ENCODE measurements around the gene ZRANB2. TPM values are rescaled to one million over a fixed set of nuclear protein-coding genes. Genes with fewer than 3 reads are reported as not detected.
A peak's percentile ranks its signal among the peaks of the same experiment; 100 is the strongest.

Gene ZRANB2
- total and polyA plus RNA-seq, 11 donors, result 24.6 to 56.6 (median 48.6) TPM

GRCh38 chr1:71054281-71054731, 26.5 kb downstream of the ZRANB2 start:
- H3K4me1 ChIP-seq, result no peaks in the 10 kb centered on the region
- peak in 2 of 4 donors; percentile 35 to 68 for ATAC-seq
- DNase-seq, result peak in 1 of 5 donors; percentile 55
- intact Hi-C loops (cut with DNase I), result loop anchor here in 3 of 10 donors (5.0 to 10.0 kb wide), 3 partner anchors 372 to 620 kb away; no protein-coding TSS in a partner anchor
- no peak for TF ChIP-seq POLR2A (IDR thresholded peaks at IDR 0.05)
- no peak for TF ChIP-seq CTCF (IDR thresholded peaks at IDR 0.05)
- H3K27me3 ChIP-seq, result peaks cover 0 to 10% (median 0%) of the 10 kb centered on the region in 9 donors
- 76 to 80% (median 78%) methylated on average over 8 to 15 of the region's 15 CpGs for WGBS, 4 donors
- H3K27ac ChIP-seq, result no peak overlapping the region
- peaks cover 0 to 31% (median 12%) of the 10 kb centered on the region in 9 donors for H3K36me3 ChIP-seq
- no peak overlapping the region for H3K4me3 ChIP-seq
- no peaks in the 10 kb centered on the region for H3K9me3 ChIP-seq

GRCh38 chr1:71053758-71054157, 27.1 kb downstream of the ZRANB2 start:
- Histone ChIP-seq H3K4me3 (no peak overlapping the region), H3K27ac (no peak overlapping the region), H3K9me3 (no peaks in the 10 kb centered on the region), H3K4me1 (no peaks in the 10 kb centered on the region), H3K27me3 (peaks cover 0 to 16% (median 0%) of the 10 kb centered on the region in 9 donors), H3K36me3 (peaks cover 0 to 25% (median 7%) of the 10 kb centered on the region in 9 donors)
- WGBS, 4 donors, result 67 to 77% (median 71%) methylated on average over 4 to 7 of the region's 7 CpGs
- peak in 2 of 4 donors; percentile 12 to 24 for ATAC-seq
- DNase-seq, result no peak
- no peak for TF ChIP-seq POLR2A (IDR thresholded peaks at IDR 0.05)
- no peak for TF ChIP-seq CTCF (IDR thresholded peaks at IDR 0.05)
- intact Hi-C loops (cut with DNase I), result loop anchor here in 3 of 10 donors (5.0 to 10.0 kb wide), 3 partner anchors 371 to 619 kb away; no protein-coding TSS in a partner anchor

DNA sequence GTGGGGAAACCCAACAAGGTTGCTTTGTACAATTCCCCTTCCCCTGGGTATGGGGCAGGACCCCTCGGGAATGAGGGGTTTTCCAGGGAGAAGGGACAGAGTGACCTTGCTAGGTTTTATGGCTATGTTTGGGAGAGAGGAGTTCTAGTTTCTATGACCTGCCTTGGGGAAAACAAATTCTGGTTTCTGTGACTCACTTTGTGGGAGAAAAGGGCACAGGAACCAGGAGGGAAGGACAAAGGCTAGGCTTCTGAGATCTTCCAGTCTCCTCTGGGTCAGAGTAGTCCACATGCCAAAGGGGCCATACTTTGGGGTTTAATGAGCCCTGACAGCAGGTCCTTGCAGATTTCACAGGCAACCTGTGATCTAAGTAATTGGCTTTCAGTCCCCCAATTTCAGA, 27.7 kb downstream of the ZRANB2 start:
- Histone ChIP-seq H3K9me3 (no peaks in the 10 kb centered on the region), H3K27me3 (peaks cover 0 to 22% (median 6%) of the 10 kb centered on the region in 9 donors), H3K27ac (no peak overlapping the region), H3K4me1 (peaks cover 0 to 3% (median 0%) of the 10 kb centered on the region in 12 donors), H3K4me3 (no peak overlapping the region), H3K36me3 (peaks cover 0 to 19% (median 3%) of the 10 kb centered on the region in 9 donors)
- TF ChIP-seq POLR2A (IDR thresholded peaks at IDR 0.05), result no peak
- no peak for TF ChIP-seq CTCF (IDR thresholded peaks at IDR 0.05)
- WGBS, 4 donors, result 67 to 95% (median 74%) methylated on average over 1 of the region's 1 CpG
- intact Hi-C loops (cut with DNase I), result loop anchor here in 3 of 10 donors (5.0 to 10.0 kb wide), 3 partner anchors 371 to 618 kb away; no protein-coding TSS in a partner anchor
- ATAC-seq, result no peak
- DNase-seq, result no peak

DNA sequence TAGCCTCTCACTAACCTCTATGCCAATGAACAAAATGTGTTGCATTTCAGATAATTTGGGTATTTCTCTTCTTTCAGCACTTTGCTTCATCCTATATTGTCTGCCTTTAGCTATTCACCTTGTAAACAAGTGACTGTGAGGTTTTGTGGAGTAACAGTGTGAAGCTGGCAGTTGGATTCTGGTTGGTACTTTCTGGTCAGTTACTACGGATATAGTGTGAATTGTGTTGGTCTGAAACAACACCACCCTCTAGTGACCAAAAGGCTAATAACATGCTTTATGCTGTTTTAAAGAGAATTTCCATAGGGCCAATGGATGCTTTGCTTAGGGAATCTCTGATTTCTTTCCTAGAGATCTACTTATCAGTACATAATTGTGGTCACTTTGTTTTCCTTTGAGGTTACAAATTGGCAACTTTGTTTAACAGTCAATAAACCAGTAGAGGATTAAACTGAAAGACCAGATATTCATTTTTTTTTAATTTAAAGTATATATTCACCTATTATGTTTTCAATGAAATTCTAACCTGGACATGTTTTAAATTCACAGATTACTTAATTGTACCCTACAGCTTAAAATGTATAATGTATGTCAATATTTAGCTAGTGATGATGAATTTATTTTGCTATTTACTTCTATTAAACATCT, 30.8 kb downstream of the ZRANB2 start:
- intact Hi-C loops (cut with DNase I), result loop anchor here (2.0 to 10.0 kb wide), 9 partner anchors 363 to 615 kb away; no protein-coding TSS in a partner anchor
- WGBS, 4 donors, result 0 to 4% (median 0%) methylated on average over 1 of the region's 1 CpG
- H3K4me3 ChIP-seq, result no peak overlapping the region
- DNase-seq, result no peak
- no peaks in the 10 kb centered on the region for H3K9me3 ChIP-seq
- ATAC-seq, result peak in 3 of 4 donors; percentile 56 to 68 (median 61)
- H3K27ac ChIP-seq, result no peak overlapping the region
- no peaks in the 10 kb centered on the region for H3K36me3 ChIP-seq
- TF ChIP-seq CTCF (IDR thresholded peaks at IDR 0.05), result peak; percentile 62 to 86 (median 72)
- no peak for TF ChIP-seq POLR2A (IDR thresholded peaks at IDR 0.05)
- H3K27me3 ChIP-seq, result peaks cover 6 to 49% (median 26%) of the 10 kb centered on the region in 9 donors
- H3K4me1 ChIP-seq, result peaks cover 0 to 20% (median 8%) of the 10 kb centered on the region in 12 donors
